HepG2 (cell line): ENCODE results near the gene KRTAP10-5. TPM values are rescaled to one million over a fixed set of nuclear protein-coding genes. Genes with fewer than 3 reads are reported as not detected.

ENCODE experiments used
- ATAC-seq: fragments of 200-7000 bp; cut with Tn5 transposase; 3 replicates; pipeline ENCODE4 v1.9.1; 2020; ENCODE audit warnings: mild to moderate bottlenecking, moderate library complexity
- BruUV-seq: library from RNA; stranded (reverse); fragments of 400-500 nt; replicated peaks from 2 replicates; lab custom pipeline; 2021; lab: Mats Ljungman, UMichigan
- CTCF ChIA-PET: fragments of 300-600 bp; formaldehyde crosslinking; extraction: SDS; loops from one replicate; lab custom pipeline; 2021; ENCODE audit warnings: low total read pairs, inconsistent platforms, low intra/inter-chr PET ratio; lab: Yijun Ruan, JAX
- POLR2A ChIA-PET: fragments of 350-600 bp; sonication (Branson Sonifier 250); formaldehyde crosslinking; loops from one replicate; lab custom pipeline; 2020; ENCODE audit warnings: antibody characterized with exemption, inconsistent platforms; lab: Yijun Ruan, JAX
- DNase-seq: peaks from one replicate; pipeline ENCODE4 v3.0.0-alpha.2; 2015; ENCODE audit warnings: low spot score
- FAIRE-seq: peaks from 3 replicates; lab custom pipeline; 2011; peaks lifted over from hg19 to GRCh38; lab: Jason Lieb, UNC
- H2AFZ ChIP-seq: one replicate; pipeline ENCODE4 v1.6.1; 2011; ENCODE audit warnings: low read length, inconsistent platforms
- H3K27ac ChIP-seq: fragments of 300-600 bp; 3 replicates; pipeline ENCODE4 v1.8.0; 2011; ENCODE audit warnings: mixed run types, mild to moderate bottlenecking, mixed read lengths, low read length, inconsistent platforms; ENCODE audit not compliant: insufficient read depth; ENCODE audit errors: extremely low read length
- H3K27me3 ChIP-seq, 2 experiments: fragments of 200-600 bp in 1 of 2; 2 replicates in 1 of 2; 3 replicates in 1 of 2; pipeline versions ENCODE4 v1.6.0 to v1.8.0; 2011; ENCODE audit warnings: low read length in 2 of 2, mild to moderate bottlenecking in 2 of 2, moderate library complexity in 2 of 2, inconsistent platforms in 1 of 2; ENCODE audit not compliant: insufficient read depth in 2 of 2, control insufficient read depth in 1 of 2
- H3K36me3 ChIP-seq, 2 experiments: fragments of 200-600 bp in 1 of 2; replicated peaks in 1 of 2; 2 replicates in 1 of 2; 3 replicates in 1 of 2; pipeline versions ENCODE4 v1.5.1 to v1.8.0; 2011; ENCODE audit warnings: low read length in 2 of 2, inconsistent platforms in 1 of 2; ENCODE audit not compliant: insufficient read depth in 2 of 2, control insufficient read depth in 1 of 2
- H3K4me1 ChIP-seq: 2 replicates; pipeline ENCODE4 v1.5.1; 2012; ENCODE audit warnings: low read length, inconsistent platforms; ENCODE audit not compliant: insufficient read depth
- H3K4me2 ChIP-seq: 2 replicates; pipeline ENCODE4 v1.6.0; 2011; ENCODE audit warnings: low read depth, low read length, inconsistent platforms
- H3K4me3 ChIP-seq, 3 experiments: fragments of 200-600 bp in 1 of 3; sonication (generic), shearing (Covaris generic) in 1 of 3; replicated peaks in 1 of 3; 2 replicates each; pipeline ENCODE4 v1.5.1; 2011 to 2016; ENCODE audit warnings: low read length in 3 of 3, inconsistent platforms in 2 of 3, low read depth in 2 of 3, mild to moderate bottlenecking in 2 of 3, control low read depth in 1 of 3, mixed read lengths in 1 of 3; ENCODE audit not compliant: insufficient read depth in 1 of 3
- H3K79me2 ChIP-seq: one replicate; pipeline ENCODE4 v1.6.1; 2011; ENCODE audit warnings: low read length, inconsistent platforms; ENCODE audit not compliant: insufficient read depth
- H3K9ac ChIP-seq: 2 replicates; pipeline ENCODE4 v1.6.0; 2011; ENCODE audit warnings: mild to moderate bottlenecking, low read depth, low read length, inconsistent platforms; ENCODE audit not compliant: insufficient read depth
- H3K9me3 ChIP-seq: 2 replicates; pipeline ENCODE4 v1.5.1; 2012; ENCODE audit warnings: mild to moderate bottlenecking, low read length
- H4K20me1 ChIP-seq: 2 replicates; pipeline ENCODE4 v1.6.0; 2011; ENCODE audit warnings: inconsistent platforms, mild to moderate bottlenecking, low read length, moderate library complexity; ENCODE audit not compliant: insufficient read depth
- FOXA3 ChIP-seq: IDR thresholded peaks from 2 replicates; pipeline ENCODE4 v1.6.1; 2016; ENCODE audit warnings: missing genetic modification reagents, missing compliant biosample characterization
- HNF1A ChIP-seq, 2 experiments: sonication (generic) in 1 of 2; formaldehyde crosslinking in 1 of 2; IDR thresholded peaks; 2 replicates each; pipeline versions ENCODE4 v1.4.0 to v1.6.1; 2016 to 2020; ENCODE audit warnings: borderline replicate concordance in 1 of 2, low read depth in 1 of 2, mild to moderate bottlenecking in 1 of 2, missing genetic modification reagents in 1 of 2
- MTA1 ChIP-seq: sonication (generic); formaldehyde crosslinking; IDR thresholded peaks from 2 replicates; pipeline ENCODE4 v1.4.0; 2020; ENCODE audit warnings: missing genetic modification reagents, mild to moderate bottlenecking, borderline replicate concordance
- ZFX ChIP-seq: sonication (generic); formaldehyde crosslinking; IDR thresholded peaks from 2 replicates; pipeline ENCODE4 v1.4.0; 2020; ENCODE audit warnings: mild to moderate bottlenecking, low read depth, missing genetic modification reagents, moderate library complexity
- ZNF432 ChIP-seq: sonication (generic); formaldehyde crosslinking; IDR thresholded peaks from 2 replicates; pipeline ENCODE4 v1.5.0; 2020; ENCODE audit warnings: missing genetic modification reagents, mild to moderate bottlenecking, borderline replicate concordance
- ZNF572 ChIP-seq: sonication (generic); formaldehyde crosslinking; IDR thresholded peaks from 2 replicates; pipeline ENCODE4 v1.5.1; 2020; ENCODE audit warnings: mild to moderate bottlenecking, missing genetic modification reagents
- ZNF720 ChIP-seq: sonication (generic); formaldehyde crosslinking; IDR thresholded peaks from 2 replicates; pipeline ENCODE4 v1.4.0; 2020; ENCODE audit warnings: missing genetic modification reagents
- ZNF761 ChIP-seq: sonication (generic); formaldehyde crosslinking; conservative IDR thresholded peaks from 2 replicates; pipeline ENCODE4 v1.4.0; 2020; ENCODE audit warnings: mild to moderate bottlenecking, missing genetic modification reagents
- ZNF790 ChIP-seq: sonication (generic); formaldehyde crosslinking; IDR thresholded peaks from 2 replicates; pipeline ENCODE4 v1.8.0; 2022; ENCODE audit warnings: missing genetic modification reagents, mild to moderate bottlenecking, borderline replicate concordance
- ZNF891 ChIP-seq: sonication (generic); formaldehyde crosslinking; IDR thresholded peaks from 2 replicates; pipeline ENCODE4 v1.5.0; 2020; ENCODE audit warnings: mild to moderate bottlenecking, missing genetic modification reagents
- WGBS: methylation state at CpG from one replicate; pipeline ENCODE4 v1.1.6; 2017; ENCODE audit warnings: low lambda C conversion rate; 5-methylcytosine and 5-hydroxymethylcytosine counted together
- in situ Hi-C: cut with HindIII; loops from 2 replicates; pipeline ENCODE4 v1.10.0; 2017; ENCODE audit warnings: low pct_unique_long_range_greater_than_20kb; ENCODE audit not compliant: extremely low pct_ligation_motif_present
- intact Hi-C: fragments of 100-400 bp; cut with micrococcal nuclease; formaldehyde crosslinking; loops from one replicate; pipeline ENCODE4 v1.10.0; 2022; ENCODE audit not compliant: unreplicated experiment
- polyA plus RNA-seq, 8 experiments: library from polyadenylated mRNA; depleted of rRNA in 3 of 8; stranded (reverse) in 7 of 8; unstranded in 1 of 8; fragments of >200 nt; fragmentation: Illumina TruSeq in 4 of 8; extraction: Trizol in 4 of 8; gene quantifications; 2 replicates each; pipeline versions ENCODE4 v1.2.1 to v1.2.3, GENCODE V29; 2011 to 2016; ENCODE audit warnings: low read depth in 4 of 8, missing spikeins in 1 of 8, mixed read lengths in 1 of 8; ENCODE audit not compliant: insufficient read depth in 1 of 8
- total RNA-seq, 5 experiments: library from RNA; depleted of rRNA; stranded (reverse); fragments of >200 nt; fragmentation: Illumina TruSeq; extraction: Trizol; gene quantifications; 2 replicates each; pipeline ENCODE4 v1.2.3, GENCODE V29; 2016; ENCODE audit warnings: low read depth in 1 of 5

KRTAP10-5 gene
- total and polyA plus RNA-seq, 2 of the 13 experiments (the other 11 are each of a cell fraction or from before 2014, with no cell fraction given): not detected

- DNase-seq (no peak), FAIRE-seq (no peak), ATAC-seq (peak; percentile 14)
- no peaks in the 10 kb centered on the region for H3K79me2 ChIP-seq
- H3K4me1 ChIP-seq: peaks cover 42% of the 10 kb centered on the region
- no peak overlapping the region for H2AFZ ChIP-seq
- CTCF ChIA-PET: no interaction called here
- TF ChIP-seq MTA1 (CRISPR knock-in tag) (peak; percentile 26; the same call in 1 of the 2 replicates), ZFX (CRISPR knock-in tag) (no peak), ZNF790 (CRISPR knock-in tag) (no peak)
- intact Hi-C loops: no loop called here
- 57% methylated on average over 8 of the region's 24 CpGs for WGBS
- POLR2A ChIA-PET: no interaction called here
- in situ Hi-C loops: no loop called here
- no peaks in the 10 kb centered on the region for H4K20me1 ChIP-seq
- peak overlapping the region in 1 of 3 experiments; percentile 16; a peak in 1 of 6 replicates for H3K4me3 ChIP-seq
- H3K27ac ChIP-seq: no peak overlapping the region
- H3K36me3 ChIP-seq: no peaks in the 10 kb centered on the region
- peak overlapping the region; percentile 36; the same call in 1 of the 2 replicates for H3K4me2 ChIP-seq
- H3K27me3 ChIP-seq: peaks cover 0 to 9% of the 10 kb centered on the region in 2 experiments; a peak in 1 of 5 replicates
- BruUV-seq: no TSS peak
- no peak overlapping the region for H3K9ac ChIP-seq
- H3K9me3 ChIP-seq: no peaks in the 10 kb centered on the region
These were observed 9.3 kb upstream of the KRTAP10-5 start for GRCh38 chr21:44589586-44590305.

- Histone ChIP-seq H3K27ac (no peak overlapping the region), H3K79me2 (no peaks in the 10 kb centered on the region), H2AFZ (no peak overlapping the region), H3K27me3 (peaks cover 0 to 9% of the 10 kb centered on the region in 2 experiments; a peak in 1 of 5 replicates), H3K9me3 (no peaks in the 10 kb centered on the region), H4K20me1 (no peaks in the 10 kb centered on the region), H3K4me2 (no peak overlapping the region), H3K9ac (no peak overlapping the region), H3K4me1 (peaks cover 35% of the 10 kb centered on the region), H3K4me3 (no peak overlapping the region), H3K36me3 (no peaks in the 10 kb centered on the region)
- POLR2A ChIA-PET: no interaction called here
- CTCF ChIA-PET: no interaction called here
- ATAC-seq (no peak), DNase-seq (no peak), FAIRE-seq (no peak)
- in situ Hi-C loops (no loop called here), intact Hi-C loops (no loop called here)
- BruUV-seq: no TSS peak
- WGBS: 86% methylated on average over 2 of the region's 2 CpGs
- no peak for TF ChIP-seq ZNF720
- TF ChIP-seq ZNF432: no peak
- no peak for TF ChIP-seq FOXA3 (CRISPR knock-in tag)
- no peak for TF ChIP-seq ZNF891 (CRISPR knock-in tag)
- no peak for TF ChIP-seq ZNF761 (CRISPR knock-in tag)
- TF ChIP-seq HNF1A (IDR thresholded peaks at IDR 0.05; ENCODE audit: low read depth): no peak
- no peak for TF ChIP-seq HNF1A (CRISPR knock-in tag; IDR thresholded peaks at IDR 0.05; ENCODE audit: borderline replicate concordance)
- TF ChIP-seq ZNF572 (CRISPR knock-in tag): no peak
These were observed 8.7 kb upstream of the KRTAP10-5 start for GRCh38 chr21:44589094-44589493.
